ENCODE measurements around the gene MAP2. TPM values are rescaled to one million over a fixed set of nuclear protein-coding genes. Genes with fewer than 3 reads are reported as not detected.

The MAP2 gene
- total and polyA plus RNA-seq, 2 experiments from 2014 or later = 2.9 to 4.4 TPM

- TF ChIP-seq ZNF462 (CRISPR knock-in tag; IDR thresholded peaks at IDR 0.05) (no peak), EZH2phosphoT487 (IDR thresholded peaks at IDR 0.05; ENCODE audit: unreplicated experiment) (no peak), NANOG (IDR thresholded peaks at IDR 0.05; ENCODE audit: borderline replicate concordance) (no peak), ZNF331 (CRISPR knock-in tag; IDR thresholded peaks at IDR 0.05; ENCODE audit: low read depth) (no peak)
Measured at GRCh38 chr2:209416913-209417312, 6.9 kb upstream of the MAP2 start (continued).

- Histone ChIP-seq H3K4me2 (no peak overlapping the region), H3K79me2 (replicated peaks; ENCODE audit: insufficient read depth) (no peaks in the 10 kb centered on the region), H2AFZ (no peak overlapping the region), H3K27me3 (ENCODE audit: insufficient read depth) (peaks cover 28% of the 10 kb centered on the region), H3K4me1 (ENCODE audit: insufficient read depth) (peaks cover 15% of the 10 kb centered on the region), H4K20me1 (replicated peaks; ENCODE audit: insufficient read depth) (no peaks in the 10 kb centered on the region), H3K36me3 (ENCODE audit: insufficient read depth) (no peaks in the 10 kb centered on the region), H3K4me3 (no peak overlapping the region), H3K9me2 (ENCODE audit: insufficient read depth) (no peaks in the 10 kb centered on the region), H3F3A (replicated peaks; ENCODE audit: low read depth) (no peaks in the 10 kb centered on the region), H3K27ac (ENCODE audit: low read depth) (no peak overlapping the region)
- no peaks in the 10 kb centered on the region; the same call in 2 of the 3 replicates for H3K36me3 Mint-ChIP-seq (ENCODE audit: low read depth)
- TF ChIP-seq EZH2phosphoT487 (IDR thresholded peaks at IDR 0.05; ENCODE audit: unreplicated experiment) = no peak
- no peak for TF ChIP-seq REST (IDR thresholded peaks at IDR 0.05; ENCODE audit: unreplicated experiment)
- TF ChIP-seq POLR2AphosphoS5 (IDR thresholded peaks at IDR 0.05; ENCODE audit: low read depth) = no peak
- no peak for TF ChIP-seq EZH2 (IDR thresholded peaks at IDR 0.05; ENCODE audit: low read depth, unreplicated experiment)
- TF ChIP-seq CTCF (conservative IDR thresholded peaks at IDR 0.05; ENCODE audit: low read depth in 2 of 2) = no peak
- no peak for TF ChIP-seq STAT1 (IDR thresholded peaks at IDR 0.05; ENCODE audit: unreplicated experiment)
- no peak overlapping the region for H3K4me3 Mint-ChIP-seq
- ATAC-seq = no peak
- peaks cover 12% of the 10 kb centered on the region for H3K27me3 Mint-ChIP-seq (ENCODE audit: insufficient read depth, low read depth, poor library complexity)
- no peak for DNase-seq (ENCODE audit: low spot score)
- peaks cover 33% of the 10 kb centered on the region for H3K4me1 Mint-ChIP-seq
- H3K27ac Mint-ChIP-seq = no peak overlapping the region
- H3K9me3 Mint-ChIP-seq = no peaks in the 10 kb centered on the region; the same call in 2 of the 3 replicates
Measured at GRCh38 chr2:209422191-209422754, 1.6 kb upstream of the MAP2 start.

Measured in GM23338 (cell line).